GM12878 (cell line): ENCODE data around the gene PDGFD. TPM values are rescaled to one million over a fixed set of nuclear protein-coding genes. Genes with fewer than 3 reads are reported as not detected.

Source experiments
- ATAC-seq: fragments of 200-7000 bp; cut with Tn5 transposase; 3 replicates; pipeline ENCODE4 v1.9.1; 2020; ENCODE audit warnings: mild to moderate bottlenecking, moderate library complexity
- BruUV-seq: library from RNA; stranded (reverse); fragments of 400-500 nt; replicated peaks from 2 replicates; lab custom pipeline; 2021; lab: Mats Ljungman, UMichigan
- CTCF ChIA-PET: fragments of 300-600 bp; sonication (Branson Sonifier 250); formaldehyde crosslinking; extraction: SDS; loops from one replicate; lab custom pipeline; 2021; ENCODE audit warnings: inconsistent platforms; lab: Yijun Ruan, JAX
- POLR2A ChIA-PET: fragments of 350-600 bp; formaldehyde crosslinking; extraction: SDS; loops from one replicate; lab custom pipeline; 2021; ENCODE audit warnings: inconsistent platforms; lab: Charles Lee
- RAD21 ChIA-PET: fragments of 300-600 bp; sonication (Branson Sonifier 250); formaldehyde crosslinking; loops from one replicate; lab custom pipeline; 2023; ENCODE audit warnings: antibody characterized with exemption; ENCODE audit not compliant: unreplicated experiment; lab: Charles Lee
- SMC1A ChIA-PET: fragments of 300-600 bp; sonication (Branson Sonifier 250); formaldehyde crosslinking; loops from one replicate; lab custom pipeline; 2023; ENCODE audit not compliant: unreplicated experiment, uncharacterized antibody; lab: Charles Lee
- DNase-seq: peaks from one replicate; pipeline ENCODE4 v3.0.0-alpha.2; 2011; ENCODE audit warnings: low read depth, low spot score
- FAIRE-seq: peaks from 3 replicates; lab custom pipeline; 2011; peaks lifted over from hg19 to GRCh38; lab: Jason Lieb, UNC
- H2AFZ ChIP-seq: 2 replicates; pipeline ENCODE4 v1.6.0; 2011; ENCODE audit warnings: low read depth, low read length, control low read depth; ENCODE audit not compliant: control insufficient read depth
- H3K27ac ChIP-seq: 2 replicates; pipeline ENCODE4 v1.5.1; 2011; ENCODE audit warnings: control low read depth; ENCODE audit not compliant: control insufficient read depth, insufficient read depth
- H3K27me3 ChIP-seq, 2 experiments: replicated peaks in 1 of 2; 2 replicates each; pipeline versions ENCODE4 v1.6.0 to v1.6.1; 2011; ENCODE audit warnings: low read length in 1 of 2; ENCODE audit not compliant: control insufficient read depth in 2 of 2, insufficient read depth in 2 of 2
- H3K36me3 ChIP-seq, 2 experiments: 2 replicates each; pipeline ENCODE4 v1.5.1; 2011; ENCODE audit warnings: low read length in 1 of 2; ENCODE audit not compliant: control insufficient read depth in 2 of 2, insufficient read depth in 2 of 2
- H3K4me1 ChIP-seq: 2 replicates; pipeline ENCODE4 v1.6.1; 2011; ENCODE audit warnings: mild to moderate bottlenecking, low read length, moderate library complexity, mixed read lengths; ENCODE audit not compliant: control insufficient read depth, insufficient read depth
- H3K4me2 ChIP-seq: 2 replicates; pipeline ENCODE4 v1.6.0; 2011; ENCODE audit warnings: control low read depth; ENCODE audit not compliant: control insufficient read depth, insufficient read depth
- H3K4me3 ChIP-seq: fragments of 200-600 bp; sonication (generic); 2 replicates; pipeline ENCODE4 v1.5.1; 2016
- H3K79me2 ChIP-seq: 2 replicates; pipeline ENCODE4 v1.6.0; 2011; ENCODE audit warnings: low read length; ENCODE audit not compliant: control insufficient read depth, insufficient read depth
- H3K9ac ChIP-seq: 2 replicates; pipeline ENCODE4 v1.8.0; 2011; ENCODE audit warnings: low read length, control low read depth, mixed read lengths; ENCODE audit not compliant: control insufficient read depth, insufficient read depth
- H3K9me3 ChIP-seq: replicated peaks from 3 replicates; pipeline ENCODE4 v1.5.1; 2011; ENCODE audit warnings: mild to moderate bottlenecking, low read length; ENCODE audit not compliant: control insufficient read depth, insufficient read depth
- H4K20me1 ChIP-seq: 2 replicates; pipeline ENCODE4 v1.6.0; 2011; ENCODE audit not compliant: control insufficient read depth, insufficient read depth
- ATF3 ChIP-seq: IDR thresholded peaks from 2 replicates; pipeline ENCODE4 v1.6.1; 2011; ENCODE audit warnings: low read depth, mild to moderate bottlenecking, low read length, moderate library complexity, borderline replicate concordance; ENCODE audit errors: extremely low read depth
- GABPA ChIP-seq: IDR thresholded peaks from 2 replicates; pipeline ENCODE4 v1.6.1; 2014; ENCODE audit warnings: antibody characterized with exemption, low read depth, mild to moderate bottlenecking, inconsistent platforms
- HCFC1 ChIP-seq: fragments of 150-350 bp; IDR thresholded peaks from 2 replicates; pipeline ENCODE4 v1.6.1; 2014; ENCODE audit warnings: low read length
- HSF1 ChIP-seq: fragments of 150-350 bp; IDR thresholded peaks from 2 replicates; pipeline ENCODE4 v1.6.1; 2014; ENCODE audit warnings: mild to moderate bottlenecking, low read depth, low read length
- LARP7 ChIP-seq: fragments of 450-650 bp; IDR thresholded peaks from 2 replicates; pipeline ENCODE4 v1.6.1; 2017; ENCODE audit warnings: mild to moderate bottlenecking
- MTA2 ChIP-seq: fragments of 450-650 bp; IDR thresholded peaks from 2 replicates; pipeline ENCODE4 v1.6.1; 2016; ENCODE audit warnings: low read depth, mild to moderate bottlenecking, moderate library complexity
- NKRF ChIP-seq: fragments of 450-650 bp; conservative IDR thresholded peaks from 2 replicates; pipeline ENCODE4 v1.6.1; 2017; ENCODE audit warnings: mild to moderate bottlenecking, moderate library complexity
- RAD21 ChIP-seq: IDR thresholded peaks from 2 replicates; pipeline ENCODE4 v1.6.1; 2011; ENCODE audit warnings: mild to moderate bottlenecking, low read depth, low read length, moderate library complexity; ENCODE audit not compliant: insufficient read depth
- ZNF24 ChIP-seq: fragments of 450-650 bp; IDR thresholded peaks from 2 replicates; pipeline ENCODE4 v1.6.1; 2017; ENCODE audit warnings: antibody characterized with exemption, mild to moderate bottlenecking
- ZZZ3 ChIP-seq: IDR thresholded peaks from 2 replicates; pipeline ENCODE4 v1.6.1; 2011; ENCODE audit warnings: low read depth; ENCODE audit not compliant: control insufficient read depth, insufficient read length
- WGBS: methylation state at CpG from one replicate; pipeline ENCODE4 v1.1.6; 2016; ENCODE audit warnings: low lambda C conversion rate; ENCODE audit not compliant: insufficient replicate concordance, insufficient coverage; ENCODE audit errors: missing lambda C conversion rate; 5-methylcytosine and 5-hydroxymethylcytosine counted together
- in situ Hi-C: fragments of 300-500 bp; cut with MboI; formaldehyde crosslinking; loops from 9 replicates; pipeline ENCODE4 v1.14.3; 2018; ENCODE audit warnings: mixed read lengths
- intact Hi-C: fragments of 100-400 bp; cut with micrococcal nuclease; formaldehyde crosslinking; loops from one replicate; pipeline ENCODE4 v1.14.2; 2022; ENCODE audit not compliant: unreplicated experiment
- polyA plus RNA-seq, 11 experiments: library from polyadenylated mRNA; depleted of rRNA in 4 of 11; unstranded in 6 of 11; stranded (reverse) in 5 of 11; fragments of >200 nt; fragmentation: Nextera tagmentation in 4 of 11; fragmentation: Illumina TruSeq in 1 of 11; extraction: Ambion mirVana in 4 of 11; extraction: Trizol in 1 of 11; gene quantifications; 1 replicate in 1 of 11; 2 replicates in 10 of 11; pipeline versions ENCODE4 v1.2.1 to v1.2.3, GENCODE V29; 2011 to 2016; ENCODE audit warnings: inconsistent platforms in 2 of 11, missing spikeins in 2 of 11, low read depth in 1 of 11
- total RNA-seq, 4 experiments: library from RNA; depleted of rRNA in 3 of 4; stranded (reverse); fragments of >200 nt in 3 of 4; fragmentation: Illumina TruSeq in 1 of 4; extraction: Trizol in 1 of 4; gene quantifications; 2 replicates each; pipeline versions ENCODE4 v1.2.1 to v1.2.3, GENCODE V29; 2013 to 2021

Gene PDGFD
- total and polyA plus RNA-seq, 10 of the 15 experiments (the other 5 are each of a cell fraction or from before 2014, with no cell fraction given) = 0.05 to 0.13 TPM; not detected in 8

- H3K4me2 ChIP-seq = no peak overlapping the region
- H3K9ac ChIP-seq = no peak overlapping the region
- H4K20me1 ChIP-seq = no peaks in the 10 kb centered on the region
- H3K4me1 ChIP-seq = peaks cover 6% of the 10 kb centered on the region
- CTCF ChIA-PET = interaction anchor here (0.6 to 1.2 kb wide), 3 partner anchors 11 to 30 kb away, joined by 3 to 4 read pairs (median 3); no protein-coding TSS in a partner anchor
- POLR2A ChIA-PET = no interaction called here
- no peaks in the 10 kb centered on the region for H3K27me3 ChIP-seq
- no peak overlapping the region for H2AFZ ChIP-seq
- no peak for FAIRE-seq
- H3K9me3 ChIP-seq = no peaks in the 10 kb centered on the region
- no peak for ATAC-seq
- no peaks in the 10 kb centered on the region for H3K36me3 ChIP-seq
- no peak for DNase-seq
- H3K27ac ChIP-seq = no peak overlapping the region
- 100% methylated on average over 2 of the region's 2 CpGs for WGBS
- TF ChIP-seq ZZZ3 = no peak
- BruUV-seq = no TSS peak
- intact Hi-C loops (no loop called here), in situ Hi-C loops (no loop called here)
- SMC1A ChIA-PET = no interaction called here
- RAD21 ChIA-PET = no interaction called here
- no peaks in the 10 kb centered on the region for H3K79me2 ChIP-seq
- no peak overlapping the region for H3K4me3 ChIP-seq
Measured at GRCh38 chr11:103935219-103935618, 228.7 kb downstream of the PDGFD start.

GRCh38 chr11:103929170-103929903 is 234.6 kb downstream of the PDGFD start:
- SMC1A ChIA-PET = interaction anchor here (0.8 to 3.5 kb wide), 6 partner anchors 11 to 219 kb away, joined by 3 to 28 read pairs (median 4); no protein-coding TSS in a partner anchor
- intact Hi-C loops = loop anchor here (1.0 to 10.0 kb wide), 4 partner anchors 30 to 403 kb away; no protein-coding TSS in a partner anchor
- H4K20me1 ChIP-seq = no peaks in the 10 kb centered on the region
- no peaks in the 10 kb centered on the region for H3K79me2 ChIP-seq
- no peaks in the 10 kb centered on the region for H3K27me3 ChIP-seq
- RAD21 ChIA-PET = interaction anchor here (1.3 to 3.3 kb wide), 2 partner anchors 11 to 29 kb away, joined by 6 to 27 read pairs; no protein-coding TSS in a partner anchor
- peak overlapping the region; percentile 31; the same call in 1 of the 2 replicates for H3K4me3 ChIP-seq
- H3K4me1 ChIP-seq = peaks cover 23% of the 10 kb centered on the region
- no peaks in the 10 kb centered on the region for H3K9me3 ChIP-seq
- WGBS = 0% methylated on average over 3 of the region's 3 CpGs
- peak; percentile 91 for ATAC-seq
- BruUV-seq = no TSS peak
- no peak overlapping the region for H3K9ac ChIP-seq
- peak; percentile 82 for DNase-seq
- in situ Hi-C loops = no loop called here
- peak; percentile 91 for FAIRE-seq
- H3K27ac ChIP-seq = peak overlapping the region; percentile 23
- POLR2A ChIA-PET = no interaction called here
- no peak overlapping the region for H2AFZ ChIP-seq
- H3K36me3 ChIP-seq = no peaks in the 10 kb centered on the region
- peak overlapping the region; percentile 52 for H3K4me2 ChIP-seq
- CTCF ChIA-PET = interaction anchor here (1.0 to 1.6 kb wide), 3 partner anchors 26 to 246 kb away, joined by 3 to 9 read pairs (median 3); no protein-coding TSS in a partner anchor
- TF ChIP-seq ATF3 (no peak), LARP7 (no peak), HSF1 (no peak), ZNF24 (0 out of 2 replicates have a peak, but pooled peaks have one; percentile 38), RAD21 (peak; percentile 28), GABPA (peak; percentile 32; the same call in 1 of the 2 replicates), HCFC1 (no peak), NKRF (no peak), MTA2 (peak; percentile 86)
